SK-N-SH (cell line): ENCODE data around the gene RHBDL3. TPM values are rescaled to one million over a fixed set of nuclear protein-coding genes. Genes with fewer than 3 reads are reported as not detected.
A peak's percentile ranks its signal among the peaks of the same experiment; 100 is the strongest.

Experiments
- CTCF ChIA-PET: fragments of 300-600, 350-600 bp; formaldehyde crosslinking; extraction: SDS; loops from one replicate; lab custom pipeline; 2021; lab: Yijun Ruan, JAX
- POLR2A ChIA-PET: fragments of 350-600 bp; sonication (Branson Sonifier 250); formaldehyde crosslinking; extraction: SDS; loops from one replicate; lab custom pipeline; 2020; ENCODE audit warnings: antibody characterized with exemption, inconsistent platforms; lab: Yijun Ruan, JAX
- DNase-seq: peaks from one replicate; pipeline ENCODE4 v3.0.0; 2012
- H2AFZ ChIP-seq: fragments of 200-600 bp; sonication (generic); 2 replicates; pipeline ENCODE4 v1.8.1; 2016; ENCODE audit warnings: antibody characterized with exemption, mild to moderate bottlenecking, low read depth
- H3F3A ChIP-seq: fragments of 200-600 bp; sonication (generic); replicated peaks from 2 replicates; pipeline ENCODE3; 2016; ENCODE audit warnings: antibody characterized with exemption, mild to moderate bottlenecking; ENCODE audit not compliant: insufficient read depth
- H3K27ac ChIP-seq, 2 experiments: fragments of 200-500 bp in 1 of 2; fragments of 200-600 bp in 1 of 2; sonication (Bioruptor generic) in 1 of 2; sonication (generic), shearing (Covaris generic) in 1 of 2; 2 replicates each; pipeline versions ENCODE4 v1.5.1 to v1.6.1; 2014 to 2016; ENCODE audit warnings: low read depth in 2 of 2, inconsistent platforms in 1 of 2, low read length in 1 of 2, mild to moderate bottlenecking in 1 of 2, mixed read lengths in 1 of 2
- H3K27me3 ChIP-seq: fragments of 200-600 bp; sonication (generic), shearing (Covaris generic); 2 replicates; pipeline ENCODE4 v1.6.1; 2016; ENCODE audit warnings: mixed run types; ENCODE audit not compliant: insufficient read depth
- H3K36me3 ChIP-seq, 2 experiments: fragments of 200-500 bp in 1 of 2; fragments of 200-600 bp in 1 of 2; sonication (Bioruptor generic) in 1 of 2; sonication (generic) in 1 of 2; replicated peaks in 1 of 2; 2 replicates each; pipeline versions ENCODE3 to v1.5.1; 2014 to 2016; ENCODE audit warnings: low read length in 1 of 2, mild to moderate bottlenecking in 1 of 2; ENCODE audit not compliant: insufficient read depth in 2 of 2, control insufficient read depth in 1 of 2
- H3K4me1 ChIP-seq, 2 experiments: fragments of 200-500 bp in 1 of 2; fragments of 200-600 bp in 1 of 2; sonication (Bioruptor generic) in 1 of 2; sonication (generic), shearing (Covaris generic) in 1 of 2; 2 replicates each; pipeline versions ENCODE4 v1.5.1 to v1.6.1; 2014 to 2016; ENCODE audit warnings: low read depth in 1 of 2, low read length in 1 of 2, mixed run types in 1 of 2; ENCODE audit not compliant: insufficient read depth in 2 of 2, control insufficient read depth in 1 of 2
- H3K4me2 ChIP-seq: fragments of 200-600 bp; sonication (generic), shearing (Covaris generic); 2 replicates; pipeline ENCODE4 v1.6.1; 2017; ENCODE audit warnings: mixed run types
- H3K4me3 ChIP-seq, 2 experiments: fragments of 200-500 bp in 1 of 2; fragments of 200-600 bp in 1 of 2; sonication (Bioruptor generic) in 1 of 2; sonication (generic), shearing (Covaris generic) in 1 of 2; 2 replicates each; pipeline versions ENCODE4 v1.5.1 to v1.8.1; 2014 to 2016; ENCODE audit warnings: low read depth in 2 of 2, inconsistent platforms in 1 of 2, low read length in 1 of 2, mild to moderate bottlenecking in 1 of 2, mixed read lengths in 1 of 2, moderate library complexity in 1 of 2
- H3K79me2 ChIP-seq: fragments of 200-600 bp; sonication (generic); 2 replicates; pipeline ENCODE4 v1.8.1; 2017; ENCODE audit warnings: mild to moderate bottlenecking; ENCODE audit not compliant: insufficient read depth
- H3K9ac ChIP-seq: fragments of 200-600 bp; sonication (generic); 2 replicates; pipeline ENCODE4 v1.6.1; 2017; ENCODE audit warnings: mixed run types
- H3K9me2 ChIP-seq: fragments of 200-600 bp; sonication (generic); 2 replicates; pipeline ENCODE4 v1.6.1; 2017; ENCODE audit warnings: mixed run types
- H3K9me3 ChIP-seq: fragments of 200-600 bp; sonication (generic); 2 replicates; pipeline ENCODE4 v1.6.1; 2017; ENCODE audit warnings: mixed run types, mild to moderate bottlenecking, moderate library complexity
- H4K20me1 ChIP-seq: fragments of 200-600 bp; sonication (generic); 2 replicates; pipeline ENCODE4 v1.6.1; 2017; ENCODE audit warnings: mild to moderate bottlenecking, mixed run types; ENCODE audit not compliant: insufficient read depth
- EZH2phosphoT487 ChIP-seq: fragments of 200-600 bp; sonication (generic); IDR thresholded peaks from 2 replicates; pipeline ENCODE4 v1.6.1; 2017; ENCODE audit warnings: low read depth, mixed run types, mild to moderate bottlenecking, antibody characterized with exemption, moderate library complexity, borderline replicate concordance
- FOXJ3 ChIP-seq: sonication (generic); formaldehyde crosslinking; IDR thresholded peaks from 2 replicates; pipeline ENCODE4 v1.5.1; 2020; ENCODE audit warnings: mild to moderate bottlenecking, missing genetic modification reagents
- FOXM1 ChIP-seq: IDR thresholded peaks from 2 replicates; pipeline ENCODE4 v1.4.0; 2012; ENCODE audit warnings: low read depth, mild to moderate bottlenecking
- GABPA ChIP-seq: IDR thresholded peaks from 2 replicates; pipeline ENCODE4 v1.4.0; 2012; ENCODE audit warnings: low read depth, mild to moderate bottlenecking
- GATA2 ChIP-seq: sonication (generic); formaldehyde crosslinking; IDR thresholded peaks from 2 replicates; pipeline ENCODE4 v1.5.0; 2020; ENCODE audit warnings: mild to moderate bottlenecking, missing genetic modification reagents
- MEF2A ChIP-seq: IDR thresholded peaks from 2 replicates; pipeline ENCODE4 v1.4.0; 2012; ENCODE audit warnings: low read depth, borderline replicate concordance
- NFIC ChIP-seq: IDR thresholded peaks from 2 replicates; pipeline ENCODE4 v1.4.0; 2012; ENCODE audit warnings: borderline replicate concordance
- NRF1 ChIP-seq: IDR thresholded peaks from 2 replicates; pipeline ENCODE4 v1.6.1; 2012; ENCODE audit warnings: low read depth, mild to moderate bottlenecking, low read length
- RCOR1 ChIP-seq: fragments of 150-350 bp; IDR thresholded peaks from 2 replicates; pipeline ENCODE4 v1.6.1; 2017; ENCODE audit warnings: antibody characterized with exemption, low read length
- TAF1 ChIP-seq: IDR thresholded peaks from 2 replicates; pipeline ENCODE4 v1.6.1; 2012; ENCODE audit warnings: low read depth, mild to moderate bottlenecking, low read length, moderate library complexity, borderline replicate concordance
- WGBS: methylation state at CpG from one replicate; pipeline ENCODE4 v1.1.6; 2017; ENCODE audit warnings: low lambda C conversion rate; 5-methylcytosine and 5-hydroxymethylcytosine counted together
- polyA plus RNA-seq, 3 experiments: library from polyadenylated mRNA; depleted of rRNA; stranded (reverse); fragments of >200 nt; gene quantifications; 2 replicates each; pipeline ENCODE4 v1.2.3, GENCODE V29; 2012
- TF ChIP-seq, protein P1 (sequence below): fragments of 150-350 bp; IDR thresholded peaks from 2 replicates; pipeline ENCODE4 v1.6.1; 2016; ENCODE audit warnings: mild to moderate bottlenecking, low read depth, low read length
- TF ChIP-seq, protein P2 (sequence below): fragments of 150-350 bp; IDR thresholded peaks from 2 replicates; pipeline ENCODE4 v1.6.1; 2017; ENCODE audit warnings: antibody characterized with exemption, low read length, low read depth, borderline replicate concordance

RHBDL3 gene
- polyA plus RNA-seq, 1 of the 3 experiments (the other 2 are of a cell fraction), result 0.72 TPM

DNA sequence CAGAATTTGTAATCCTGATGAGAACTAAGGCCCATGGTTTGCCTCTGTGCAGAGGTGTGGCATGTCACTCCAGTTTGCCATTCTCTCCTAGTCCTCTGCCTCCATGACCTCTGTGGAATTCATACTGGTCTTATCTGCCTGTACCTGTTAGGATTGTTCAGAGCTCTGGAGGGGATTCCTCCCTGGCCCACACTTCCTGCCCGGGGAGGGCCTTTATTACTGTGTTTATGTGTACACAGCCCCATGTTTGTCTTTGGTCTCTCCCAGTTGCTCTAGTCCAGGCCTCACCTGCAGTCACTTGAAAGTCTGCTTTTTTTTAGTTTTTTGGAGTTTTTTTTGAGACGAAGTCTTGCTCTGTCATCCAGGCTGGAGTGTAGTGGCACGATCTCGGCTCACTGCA lies 36.4 kb downstream of the RHBDL3 start:
- H3K4me1 ChIP-seq, result peaks cover 0 to 19% of the 10 kb centered on the region in 2 experiments; a peak in 1 of 4 replicates
- no peak overlapping the region for H3K9ac ChIP-seq
- H4K20me1 ChIP-seq, result no peaks in the 10 kb centered on the region
- DNase-seq, result no peak
- no peaks in the 10 kb centered on the region for H3K9me2 ChIP-seq
- ChIA-PET CTCF (interaction anchor here (1.3 to 2.7 kb wide), 3 partner anchors 9 to 49 kb away, joined by 4 to 9 read pairs (median 6); no protein-coding TSS in a partner anchor), POLR2A (no interaction called here)
- H3K27me3 ChIP-seq, result no peaks in the 10 kb centered on the region
- H3K36me3 ChIP-seq, result no peaks in the 10 kb centered on the region
- no peaks in the 10 kb centered on the region for H3K79me2 ChIP-seq
- no peak for TF ChIP-seq MEF2A
- TF ChIP-seq FOXM1, result no peak
- TF ChIP-seq, protein P1, sequence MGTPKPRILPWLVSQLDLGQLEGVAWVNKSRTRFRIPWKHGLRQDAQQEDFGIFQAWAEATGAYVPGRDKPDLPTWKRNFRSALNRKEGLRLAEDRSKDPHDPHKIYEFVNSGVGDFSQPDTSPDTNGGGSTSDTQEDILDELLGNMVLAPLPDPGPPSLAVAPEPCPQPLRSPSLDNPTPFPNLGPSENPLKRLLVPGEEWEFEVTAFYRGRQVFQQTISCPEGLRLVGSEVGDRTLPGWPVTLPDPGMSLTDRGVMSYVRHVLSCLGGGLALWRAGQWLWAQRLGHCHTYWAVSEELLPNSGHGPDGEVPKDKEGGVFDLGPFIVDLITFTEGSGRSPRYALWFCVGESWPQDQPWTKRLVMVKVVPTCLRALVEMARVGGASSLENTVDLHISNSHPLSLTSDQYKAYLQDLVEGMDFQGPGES, result no peak
- no peak for TF ChIP-seq GABPA
- TF ChIP-seq NFIC, result no peak
- TF ChIP-seq TAF1, result no peak
- no peak for TF ChIP-seq EZH2phosphoT487
- TF ChIP-seq, protein P2, sequence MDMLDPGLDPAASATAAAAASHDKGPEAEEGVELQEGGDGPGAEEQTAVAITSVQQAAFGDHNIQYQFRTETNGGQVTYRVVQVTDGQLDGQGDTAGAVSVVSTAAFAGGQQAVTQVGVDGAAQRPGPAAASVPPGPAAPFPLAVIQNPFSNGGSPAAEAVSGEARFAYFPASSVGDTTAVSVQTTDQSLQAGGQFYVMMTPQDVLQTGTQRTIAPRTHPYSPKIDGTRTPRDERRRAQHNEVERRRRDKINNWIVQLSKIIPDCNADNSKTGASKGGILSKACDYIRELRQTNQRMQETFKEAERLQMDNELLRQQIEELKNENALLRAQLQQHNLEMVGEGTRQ, result no peak
- TF ChIP-seq FOXJ3, result no peak
- TF ChIP-seq NRF1, result no peak
- no peak for TF ChIP-seq RCOR1
- H3K4me2 ChIP-seq, result no peak overlapping the region
- no peak overlapping the region for H2AFZ ChIP-seq
- no peak overlapping the region for H3K27ac ChIP-seq
- no peaks in the 10 kb centered on the region for H3F3A ChIP-seq
- H3K4me3 ChIP-seq, result no peak overlapping the region
- 87% methylated on average over 4 of the region's 4 CpGs for WGBS
- no peaks in the 10 kb centered on the region for H3K9me3 ChIP-seq

DNA sequence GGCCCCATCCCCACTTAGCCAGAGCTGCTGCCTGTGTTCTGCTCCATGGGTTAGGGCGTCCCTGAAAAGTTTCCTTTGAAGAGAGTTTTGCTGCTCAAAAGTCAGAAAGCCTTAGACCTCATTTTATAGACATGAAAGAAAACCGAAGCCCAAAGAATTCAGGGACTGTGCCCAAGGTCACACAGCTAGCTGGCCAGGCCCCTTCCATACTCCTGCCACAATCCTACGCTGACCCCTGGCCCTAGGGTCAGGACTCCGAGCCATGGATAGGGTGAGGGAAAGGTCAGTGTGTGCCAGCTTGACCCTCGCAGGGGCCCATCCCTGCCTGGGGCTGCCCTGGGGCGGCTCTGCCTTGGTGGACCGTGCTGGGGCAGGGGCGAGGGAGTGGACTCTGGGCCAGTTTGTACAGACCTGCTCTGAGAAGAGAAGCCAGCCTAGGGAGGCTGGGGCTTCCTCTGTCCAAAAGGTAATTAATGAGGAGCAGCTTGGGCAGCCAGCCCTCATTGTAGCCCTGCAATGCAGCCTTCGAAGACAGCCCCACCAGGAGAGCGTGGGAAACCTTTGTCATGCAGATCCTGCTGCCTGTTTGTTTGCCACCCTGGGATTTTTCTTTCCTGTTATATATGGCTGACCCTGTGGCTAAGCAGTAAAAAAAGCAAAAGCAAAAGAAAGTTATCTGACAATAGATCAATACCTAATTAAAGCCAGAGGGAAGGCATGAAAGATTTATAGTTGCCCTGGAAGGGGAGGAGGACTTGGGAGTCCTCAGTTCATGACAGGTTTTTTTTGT lies 37.4 kb downstream of the RHBDL3 start:
- Histone ChIP-seq H3K4me3 (no peak overlapping the region), H3K9ac (no peak overlapping the region), H3K9me3 (no peaks in the 10 kb centered on the region), H3K27me3 (no peaks in the 10 kb centered on the region), H3K9me2 (no peaks in the 10 kb centered on the region), H3K4me1 (peaks cover 0 to 19% of the 10 kb centered on the region in 2 experiments; a peak in 1 of 4 replicates), H3K79me2 (no peaks in the 10 kb centered on the region), H4K20me1 (no peaks in the 10 kb centered on the region)
- POLR2A ChIA-PET, result no interaction called here
- DNase-seq, result peak; percentile 56
- TF ChIP-seq GATA2, result 0 out of 2 replicates have a peak, but pooled peaks have one; percentile 42
- TF ChIP-seq, protein P2, result no peak
- TF ChIP-seq, all 33 proteins: peak for 1
- CTCF ChIA-PET, result interaction anchor here (0.8 to 2.7 kb wide), 5 partner anchors 8 to 50 kb away, joined by 3 to 9 read pairs (median 4); no protein-coding TSS in a partner anchor
- no peaks in the 10 kb centered on the region for H3F3A ChIP-seq
- WGBS, result 79% methylated on average over 6 of the region's 10 CpGs
- H2AFZ ChIP-seq, result no peak overlapping the region
- H3K36me3 ChIP-seq, result no peaks in the 10 kb centered on the region
- no peak overlapping the region for H3K4me2 ChIP-seq
- no peak overlapping the region for H3K27ac ChIP-seq
